Measurements from ENCODE around the gene ST3GAL6. TPM values are rescaled to one million over a fixed set of nuclear protein-coding genes. Genes with fewer than 3 reads are reported as not detected.

ST3GAL6 gene
- total and polyA plus RNA-seq, 9 of the 15 experiments (the other 6 are each of a cell fraction or from before 2014, with no cell fraction given), result 0.14 TPM; not detected in 8

- H3K27me3 ChIP-seq (ENCODE audit: control insufficient read depth in 2 of 2, insufficient read depth in 2 of 2, low read length in 2 of 2), result no peaks in the 10 kb centered on the region
- peaks cover 0 to 4% of the 10 kb centered on the region in 2 experiments; a peak in 1 of 5 replicates for H3K4me1 ChIP-seq (replicated peaks in 1 of 2; ENCODE audit: control insufficient read depth in 2 of 2, insufficient read depth in 2 of 2, low read length in 2 of 2)
- H3K9me3 ChIP-seq (replicated peaks; ENCODE audit: control insufficient read depth, insufficient read depth, low read depth, low read length), result no peaks in the 10 kb centered on the region
- 68% methylated on average over 3 of the region's 3 CpGs for WGBS (ENCODE audit: insufficient coverage, low coverage, missing lambda C conversion rate)
- peaks cover 13% of the 10 kb centered on the region; the same call in 2 of the 3 replicates for H3K36me3 ChIP-seq (ENCODE audit: control insufficient read depth, insufficient read depth, low read length)
- no peaks in the 10 kb centered on the region for H4K20me1 ChIP-seq (replicated peaks; ENCODE audit: control insufficient read depth, insufficient read depth, low read length)
- in situ Hi-C loops (cut with MboI) (loop anchor here (25.0 kb wide), 2 partner anchors 341 to 784 kb away; partner anchors contain the start of gene GABRR3), intact Hi-C loops (cut with micrococcal nuclease) (no loop called here)
- TF ChIP-seq IRF2 (CRISPR knock-in tag; IDR thresholded peaks at IDR 0.05), result no peak
- no peak for TF ChIP-seq CUX1 (CRISPR knock-in tag; IDR thresholded peaks at IDR 0.05)
- TF ChIP-seq MCM7 (IDR thresholded peaks at IDR 0.05), result no peak
- TF ChIP-seq RREB1 (CRISPR knock-in tag; IDR thresholded peaks at IDR 0.05), result no peak
- no peak overlapping the region for H3K4me3 ChIP-seq
- H2AFZ ChIP-seq (ENCODE audit: low read depth, low read length), result no peak overlapping the region
- H3K9me1 ChIP-seq (ENCODE audit: control insufficient read depth, insufficient read depth, low read length), result no peaks in the 10 kb centered on the region
- H3K27ac ChIP-seq (ENCODE audit: extremely low read depth, low read depth, low read length), result no peak overlapping the region
- H3K9ac ChIP-seq (ENCODE audit: insufficient read depth in 1 of 2, low read depth in 2 of 2, low read length in 2 of 2), result no peak overlapping the region
- FAIRE-seq (no peak), ATAC-seq (no peak), DNase-seq (ENCODE audit: extremely low read depth in 1 of 4, low spot score in 3 of 4) (no peak)
- CTCF ChIA-PET (ENCODE audit: low intra/inter-chr PET ratio), result no interaction called here
- POLR2A ChIA-PET, result no interaction called here
- H3K4me2 ChIP-seq (ENCODE audit: insufficient read depth, low read length), result no peak overlapping the region
- BruUV-seq (replicated peaks), result no TSS peak
- H3K79me2 ChIP-seq (ENCODE audit: control insufficient read depth, insufficient read depth, low read length), result no peaks in the 10 kb centered on the region
Observed at GRCh38 chr3:98821063-98821462, 57.9 kb downstream of the ST3GAL6 start.

Measured in K562 (cell line).